ENCODE results near the gene NRXN3. TPM values are rescaled to one million over a fixed set of nuclear protein-coding genes. Genes with fewer than 3 reads are reported as not detected.
A peak's percentile ranks its signal among the peaks of the same experiment; 100 is the strongest.
"Not testable (repeated sequence)": the region's sequence is repeated elsewhere in the genome, so short reads cannot be mapped to it uniquely, and the experiment has no call there.

NRXN3 gene
- polyA plus RNA-seq, 1 experiment = 7.0 TPM

GRCh38 chr14:78566026-78566858, 396.1 kb downstream of the NRXN3 start:
- peak; percentile 9 for DNase-seq (ENCODE audit: low read depth)
- TF ChIP-seq, protein P1, sequence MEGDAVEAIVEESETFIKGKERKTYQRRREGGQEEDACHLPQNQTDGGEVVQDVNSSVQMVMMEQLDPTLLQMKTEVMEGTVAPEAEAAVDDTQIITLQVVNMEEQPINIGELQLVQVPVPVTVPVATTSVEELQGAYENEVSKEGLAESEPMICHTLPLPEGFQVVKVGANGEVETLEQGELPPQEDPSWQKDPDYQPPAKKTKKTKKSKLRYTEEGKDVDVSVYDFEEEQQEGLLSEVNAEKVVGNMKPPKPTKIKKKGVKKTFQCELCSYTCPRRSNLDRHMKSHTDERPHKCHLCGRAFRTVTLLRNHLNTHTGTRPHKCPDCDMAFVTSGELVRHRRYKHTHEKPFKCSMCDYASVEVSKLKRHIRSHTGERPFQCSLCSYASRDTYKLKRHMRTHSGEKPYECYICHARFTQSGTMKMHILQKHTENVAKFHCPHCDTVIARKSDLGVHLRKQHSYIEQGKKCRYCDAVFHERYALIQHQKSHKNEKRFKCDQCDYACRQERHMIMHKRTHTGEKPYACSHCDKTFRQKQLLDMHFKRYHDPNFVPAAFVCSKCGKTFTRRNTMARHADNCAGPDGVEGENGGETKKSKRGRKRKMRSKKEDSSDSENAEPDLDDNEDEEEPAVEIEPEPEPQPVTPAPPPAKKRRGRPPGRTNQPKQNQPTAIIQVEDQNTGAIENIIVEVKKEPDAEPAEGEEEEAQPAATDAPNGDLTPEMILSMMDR (IDR thresholded peaks at IDR 0.05; ENCODE audit: insufficient read depth, low read depth, low read length) = peak; percentile 88
- H3K36me3 ChIP-seq (ENCODE audit: control insufficient read depth, insufficient read depth, low read length) = no peaks in the 10 kb centered on the region
- H3K4me3 ChIP-seq (ENCODE audit: low read depth, low read length) = peak overlapping the region; percentile 29; the same call in 1 of the 2 replicates
- no peaks in the 10 kb centered on the region for H3K27me3 ChIP-seq (ENCODE audit: control insufficient read depth, insufficient read depth, low read length)
- ChIA-PET CTCF (interaction anchor here (0.6 to 5.7 kb wide), 25 partner anchors 8 to 918 kb away, joined by 3 to 60 read pairs (median 3); no protein-coding TSS in a partner anchor), POLR2A (no interaction called here)

DNA sequence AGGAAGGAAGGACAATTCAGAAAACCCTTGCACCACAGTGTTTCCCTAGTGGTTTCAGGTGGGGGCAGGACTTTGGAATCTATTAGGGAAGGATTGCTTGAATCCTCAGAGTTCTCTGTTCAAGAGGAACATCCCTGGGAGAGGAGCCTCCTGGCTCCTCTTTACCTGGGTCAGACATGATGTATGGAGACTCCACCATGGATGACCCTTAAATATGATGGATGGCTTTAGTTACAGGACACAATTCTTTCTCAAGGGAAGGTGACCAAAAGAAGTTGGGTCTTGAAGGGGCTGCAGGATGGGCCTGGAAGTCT, 396.6 kb downstream of the NRXN3 start:
- no peaks in the 10 kb centered on the region for H3K27me3 ChIP-seq (ENCODE audit: control insufficient read depth, insufficient read depth, low read length)
- TF ChIP-seq, protein P1 (IDR thresholded peaks at IDR 0.05; ENCODE audit: insufficient read depth, low read depth, low read length) = no peak
- no peak overlapping the region for H3K4me3 ChIP-seq (ENCODE audit: low read depth, low read length)
- CTCF ChIA-PET = interaction anchor here (0.6 to 5.7 kb wide), 20 partner anchors 9 to 911 kb away, joined by 3 to 60 read pairs (median 5); no protein-coding TSS in a partner anchor
- no peaks in the 10 kb centered on the region for H3K36me3 ChIP-seq (ENCODE audit: control insufficient read depth, insufficient read depth, low read length)
- no peak for DNase-seq (ENCODE audit: low read depth)
- POLR2A ChIA-PET = no interaction called here

DNA sequence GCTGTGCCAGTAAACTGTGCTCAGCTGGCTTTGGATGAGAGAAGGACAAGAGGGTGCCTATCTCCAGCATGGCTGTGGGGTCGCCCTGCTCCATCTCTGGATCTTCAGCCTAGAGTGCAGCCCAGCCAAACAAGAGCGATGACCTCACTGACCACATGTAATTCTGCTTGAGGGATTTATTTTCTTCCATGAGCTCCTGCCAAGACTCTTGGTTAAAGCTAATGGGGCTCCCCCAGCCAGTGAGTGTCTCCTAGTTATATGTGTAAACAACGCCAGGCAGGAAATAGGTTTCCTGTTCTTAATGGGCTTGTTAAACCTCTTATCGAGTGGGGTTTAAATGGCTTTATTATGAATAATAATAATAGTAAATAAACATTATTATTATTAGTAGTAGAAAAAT, 397.2 kb downstream of the NRXN3 start:
- no peak for DNase-seq (ENCODE audit: low read depth)
- TF ChIP-seq, protein P1 (IDR thresholded peaks at IDR 0.05; ENCODE audit: insufficient read depth, low read depth, low read length) = no peak
- Histone ChIP-seq H3K27me3 (ENCODE audit: control insufficient read depth, insufficient read depth, low read length) (no peaks in the 10 kb centered on the region), H3K4me3 (ENCODE audit: low read depth, low read length) (no peak overlapping the region), H3K36me3 (ENCODE audit: control insufficient read depth, insufficient read depth, low read length) (no peaks in the 10 kb centered on the region)
- ChIA-PET POLR2A (no interaction called here), CTCF (interaction anchor here (1.1 to 5.7 kb wide), 10 partner anchors 11 to 912 kb away, joined by 3 to 60 read pairs (median 6); no protein-coding TSS in a partner anchor)

DNA sequence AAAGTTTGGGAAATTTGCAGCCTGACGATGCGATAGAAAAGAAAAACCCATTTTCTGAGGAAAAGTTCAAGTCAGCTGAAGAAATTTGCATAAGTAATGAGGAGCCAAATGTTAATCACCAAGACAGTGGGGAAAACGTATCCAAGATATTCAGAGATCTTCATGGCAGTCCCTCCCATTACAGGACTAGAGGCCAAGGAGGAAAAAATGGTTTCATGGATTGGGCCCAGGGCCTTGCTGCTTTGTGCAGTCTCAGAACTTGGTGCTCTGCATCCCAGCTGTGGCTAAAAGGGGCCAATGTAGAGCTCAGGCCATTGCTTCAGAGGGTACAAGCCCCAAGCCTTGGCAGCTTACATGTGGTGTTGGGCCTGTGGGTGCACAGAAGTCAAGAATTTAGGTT, 403.6 kb downstream of the NRXN3 start:
- CTCF ChIA-PET = interaction anchor here (0.6 kb wide), 1 partner anchor 10 kb away, joined by 3 read pairs; no protein-coding TSS in a partner anchor
- DNase-seq (ENCODE audit: low read depth); H3K27me3 ChIP-seq (ENCODE audit: control insufficient read depth, insufficient read depth, low read length); H3K4me3 ChIP-seq (ENCODE audit: low read depth, low read length); POLR2A ChIA-PET; H3K36me3 ChIP-seq (ENCODE audit: control insufficient read depth, insufficient read depth, low read length): not testable (repeated sequence)

DNA sequence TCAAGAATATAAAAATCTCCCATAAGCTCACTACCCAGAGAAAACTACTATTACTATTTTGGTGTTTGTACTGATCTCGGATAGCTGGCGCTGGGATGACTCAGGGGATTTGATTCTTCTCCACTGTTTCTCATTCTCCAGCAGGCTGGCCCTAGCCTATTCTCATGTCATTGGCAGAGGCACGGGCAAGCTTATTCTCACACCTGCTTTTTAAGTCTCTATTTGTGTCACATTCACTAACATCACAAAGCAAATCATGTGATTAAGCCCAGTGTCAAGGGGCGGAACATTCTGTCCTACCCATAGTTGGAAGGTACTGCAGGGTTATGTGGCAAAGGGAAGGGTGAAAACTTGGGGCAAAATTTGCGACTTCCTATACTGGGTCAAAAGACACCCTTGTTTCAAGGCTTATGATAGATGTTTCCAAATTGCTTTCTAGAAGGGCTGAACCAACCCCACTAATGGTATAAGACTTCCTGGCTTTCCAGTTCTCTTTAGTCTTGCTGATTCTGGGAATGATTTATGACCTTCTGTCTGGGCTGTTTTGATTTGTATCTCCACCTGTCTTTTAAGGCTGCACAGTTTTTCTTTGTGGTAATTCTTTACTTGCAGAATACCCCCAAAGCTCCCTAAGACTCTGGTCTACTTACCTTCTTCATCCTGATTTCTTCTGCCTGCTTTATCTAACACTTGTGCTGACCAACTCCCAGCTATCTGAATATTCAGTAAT, 406.4 kb downstream of the NRXN3 start:
- no peak for DNase-seq (ENCODE audit: low read depth)
- TF ChIP-seq, protein P1 (IDR thresholded peaks at IDR 0.05; ENCODE audit: insufficient read depth, low read depth, low read length) = no peak
- Histone ChIP-seq H3K36me3 (ENCODE audit: control insufficient read depth, insufficient read depth, low read length) (no peaks in the 10 kb centered on the region), H3K4me3 (ENCODE audit: low read depth, low read length) (no peak overlapping the region), H3K27me3 (ENCODE audit: control insufficient read depth, insufficient read depth, low read length) (no peaks in the 10 kb centered on the region)
- ChIA-PET CTCF (interaction anchor here (0.7 to 12.1 kb wide), 3 partner anchors 10 to 76 kb away, joined by 3 to 60 read pairs (median 6); no protein-coding TSS in a partner anchor), POLR2A (no interaction called here)

Data from BJ (cell line).